GM18507 (cell line): ENCODE measurements around the gene LPIN3.

Source experiments
- DNase-seq: peaks from one replicate; pipeline ENCODE4 v3.0.0; 2011; ENCODE audit warnings: low read depth; ENCODE audit not compliant: insufficient read length; ENCODE audit errors: extremely low spot score
- FAIRE-seq: peaks from 2 replicates; lab custom pipeline; 2011; peaks lifted over from hg19 to GRCh38; lab: Jason Lieb, UNC

LPIN3 gene

GRCh38 chr20:41382791-41383305 lies 42.2 kb downstream of the LPIN3 start:
- no peak for FAIRE-seq
- no peak for DNase-seq

GRCh38 chr20:41386502-41387427 lies 46.1 kb downstream of the LPIN3 start:
- DNase-seq (no peak), FAIRE-seq (no peak)

GRCh38 chr20:41387444-41387851 lies 46.8 kb downstream of the LPIN3 start:
- no peak for FAIRE-seq
- DNase-seq: no peak

- FAIRE-seq (no peak), DNase-seq (no peak)
Observed at GRCh38 chr20:41390889-41391288, 50.3 kb downstream of the LPIN3 start.

GRCh38 chr20:41391587-41392001 lies 51.0 kb downstream of the LPIN3 start:
- DNase-seq: no peak

GRCh38 chr20:41392295-41392694 lies 51.7 kb downstream of the LPIN3 start:
- no peak for DNase-seq
- no peak for FAIRE-seq

More at GRCh38 chr20:41391587-41392001, 51.0 kb downstream of the LPIN3 start:
- FAIRE-seq: no peak

- FAIRE-seq: no peak
Observed at GRCh38 chr20:41392871-41393704, 52.5 kb downstream of the LPIN3 start.

GRCh38 chr20:41393705-41394066 lies 53.1 kb downstream of the LPIN3 start:
- DNase-seq (no peak), FAIRE-seq (no peak)

More at GRCh38 chr20:41392871-41393704, 52.5 kb downstream of the LPIN3 start:
- DNase-seq: no peak

GRCh38 chr20:41394081-41394480 lies 53.5 kb downstream of the LPIN3 start:
- FAIRE-seq (no peak), DNase-seq (no peak)

- FAIRE-seq (no peak), DNase-seq (no peak)
Observed at GRCh38 chr20:41394931-41395666, 54.5 kb downstream of the LPIN3 start.

GRCh38 chr20:41395667-41396664 lies 55.3 kb downstream of the LPIN3 start:
- FAIRE-seq: no peak
- DNase-seq: no peak

GRCh38 chr20:41398408-41398807 lies 57.8 kb downstream of the LPIN3 start:
- FAIRE-seq: no peak
- DNase-seq: no peak

GRCh38 chr20:41403604-41404003 lies 63.0 kb downstream of the LPIN3 start:
- DNase-seq (no peak), FAIRE-seq (no peak)

- no peak for DNase-seq
- FAIRE-seq: no peak
Observed at GRCh38 chr20:41405436-41405835, 64.8 kb downstream of the LPIN3 start.

- DNase-seq: no peak
- no peak for FAIRE-seq
Observed at GRCh38 chr20:41406353-41406752, 65.7 kb downstream of the LPIN3 start.

- DNase-seq (no peak), FAIRE-seq (no peak)
Observed at GRCh38 chr20:41406896-41407444, 66.3 kb downstream of the LPIN3 start.

- FAIRE-seq (no peak), DNase-seq (no peak)
Observed at GRCh38 chr20:41407607-41408006, 67.0 kb downstream of the LPIN3 start.

GRCh38 chr20:41408156-41408794 lies 67.7 kb downstream of the LPIN3 start:
- peak; percentile 74 for FAIRE-seq
- no peak for DNase-seq
